Activated CD8-positive, alpha-beta memory T cell treated with anti-CD3 and anti-CD28 coated beads, Interleukin-2, amount 10 ng/mL, durations not matched to agents 7 days and 5 days (primary cell): ENCODE measurements around the gene EDA2R. TPM values are rescaled to one million over a fixed set of nuclear protein-coding genes. Genes with fewer than 3 reads are reported as not detected.

Experiments used
- ATAC-seq: fragments of 150-1000 bp; cut with Tn5 transposase; one replicate; pipeline ENCODE4 v1.10.0; 2021; ENCODE audit warnings: moderate library complexity
- CTCF ChIA-PET: fragments of 350-600 bp; sonication (Branson Sonifier 250); formaldehyde crosslinking; loops from one replicate; lab custom pipeline; 2021; ENCODE audit warnings: antibody characterized with exemption; lab: Charles Lee
- DNase-seq: peaks from one replicate; pipeline ENCODE4 v3.0.0-alpha.2; 2020
- H3K27ac Mint-ChIP-seq: one replicate; pipeline ENCODE4 v1.8.0; 2021; ENCODE audit warnings: mild to moderate bottlenecking, mixed read lengths
- H3K27me3 Mint-ChIP-seq: one replicate; pipeline ENCODE4 v1.8.0; 2021; ENCODE audit warnings: mixed read lengths
- H3K36me3 Mint-ChIP-seq: one replicate; pipeline ENCODE4 v1.8.0; 2021; ENCODE audit warnings: mild to moderate bottlenecking, mixed read lengths
- H3K4me1 Mint-ChIP-seq: one replicate; pipeline ENCODE4 v1.8.0; 2021; ENCODE audit warnings: mixed read lengths
- H3K4me3 Mint-ChIP-seq: one replicate; pipeline ENCODE4 v1.8.0; 2021; ENCODE audit warnings: mild to moderate bottlenecking, moderate library complexity, mixed read lengths
- H3K9me3 Mint-ChIP-seq: one replicate; pipeline ENCODE4 v1.8.0; 2022; ENCODE audit warnings: low read depth, mixed read lengths
- total RNA-seq, 2 experiments: library from RNA; stranded (reverse); gene quantifications; one replicate each; pipeline ENCODE4 v1.2.3, GENCODE V29; 2021

Gene EDA2R
- total RNA-seq, 2 experiments from 2014 or later = 3.6 to 5.4 TPM

DNA sequence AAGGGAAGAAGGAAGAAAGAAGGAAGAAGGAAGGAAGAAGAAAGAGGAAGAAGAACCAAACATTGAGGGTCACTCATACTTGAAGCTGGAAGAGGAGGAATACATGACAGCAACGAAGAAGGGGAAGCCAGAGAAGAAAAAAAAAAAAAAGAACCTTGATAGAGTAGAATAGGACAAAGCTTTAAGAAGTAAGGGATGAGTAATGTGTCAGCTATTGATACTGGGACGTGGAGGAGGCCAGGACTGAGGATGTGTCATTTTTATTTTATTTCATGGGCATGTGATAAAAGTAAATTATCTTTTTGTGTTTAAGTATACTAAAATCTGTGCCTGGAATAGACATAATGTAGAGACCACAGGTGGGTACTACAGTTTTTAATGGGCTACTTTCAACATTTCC, 6.4 kb downstream of the EDA2R start:
- CTCF ChIA-PET = no interaction called here
- DNase-seq = no peak
- H3K4me3 Mint-ChIP-seq = no peak overlapping the region
- no peak overlapping the region for H3K27ac Mint-ChIP-seq
- H3K4me1 Mint-ChIP-seq = peaks cover 7% of the 10 kb centered on the region
- H3K36me3 Mint-ChIP-seq = peaks cover 1% of the 10 kb centered on the region
- H3K9me3 Mint-ChIP-seq = no peaks in the 10 kb centered on the region
- no peaks in the 10 kb centered on the region for H3K27me3 Mint-ChIP-seq
- ATAC-seq = no peak

DNA sequence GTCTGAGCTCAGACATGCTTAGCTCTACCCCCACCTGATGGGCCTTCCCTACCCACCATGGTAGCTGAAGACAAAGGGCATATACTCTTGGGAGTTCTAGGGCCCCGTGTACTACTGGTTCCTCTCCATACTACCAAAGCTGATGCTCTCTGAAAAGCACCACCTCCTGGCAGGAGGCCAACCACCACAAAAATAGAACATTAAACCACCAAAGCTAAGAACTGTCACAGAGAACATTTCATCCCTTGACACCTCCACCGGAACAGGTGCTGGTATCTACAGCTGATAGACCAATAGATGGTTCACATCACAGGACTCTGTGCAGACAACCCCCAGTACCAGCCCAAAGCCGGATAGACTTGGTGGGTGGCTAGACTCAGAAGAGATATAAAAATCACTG, 13.4 kb downstream of the EDA2R start:
- Mint-ChIP-seq H3K27me3 (no peaks in the 10 kb centered on the region), H3K4me1 (peaks cover 2% of the 10 kb centered on the region), H3K4me3 (no peak overlapping the region), H3K9me3 (no peaks in the 10 kb centered on the region), H3K27ac (no peak overlapping the region), H3K36me3 (no peaks in the 10 kb centered on the region)
- DNase-seq (no peak), ATAC-seq (no peak)
- CTCF ChIA-PET = no interaction called here

DNA sequence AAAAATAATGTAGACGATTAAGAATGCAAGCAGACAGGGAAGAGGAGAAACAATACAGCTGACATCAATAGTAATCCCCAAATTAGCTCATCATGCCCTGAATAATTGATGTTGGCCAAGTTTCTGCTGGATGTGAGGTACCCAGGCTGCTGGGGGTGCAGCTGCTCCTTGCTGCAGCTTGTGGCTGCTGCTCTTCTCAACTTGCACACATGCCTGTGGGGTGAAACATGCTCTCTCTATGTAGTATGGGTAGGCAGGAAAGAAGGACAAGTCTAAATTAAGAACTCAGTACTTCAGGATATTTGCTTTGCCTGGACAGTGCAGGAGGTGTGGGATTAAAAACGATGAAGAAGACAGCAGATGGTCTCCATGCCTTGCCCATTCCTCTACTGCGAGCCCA, 16.7 kb downstream of the EDA2R start:
- no peaks in the 10 kb centered on the region for H3K4me1 Mint-ChIP-seq
- no peak overlapping the region for H3K4me3 Mint-ChIP-seq
- no peaks in the 10 kb centered on the region for H3K27me3 Mint-ChIP-seq
- no peak overlapping the region for H3K27ac Mint-ChIP-seq
- H3K36me3 Mint-ChIP-seq = no peaks in the 10 kb centered on the region
- ATAC-seq (no peak), DNase-seq (no peak)
- no peaks in the 10 kb centered on the region for H3K9me3 Mint-ChIP-seq
- CTCF ChIA-PET = no interaction called here

- H3K9me3 Mint-ChIP-seq = no peaks in the 10 kb centered on the region
- ATAC-seq = no peak
- no peak overlapping the region for H3K4me3 Mint-ChIP-seq
Observed at GRCh38 chrX:66616944-66617343, 21.9 kb downstream of the EDA2R start.

DNA sequence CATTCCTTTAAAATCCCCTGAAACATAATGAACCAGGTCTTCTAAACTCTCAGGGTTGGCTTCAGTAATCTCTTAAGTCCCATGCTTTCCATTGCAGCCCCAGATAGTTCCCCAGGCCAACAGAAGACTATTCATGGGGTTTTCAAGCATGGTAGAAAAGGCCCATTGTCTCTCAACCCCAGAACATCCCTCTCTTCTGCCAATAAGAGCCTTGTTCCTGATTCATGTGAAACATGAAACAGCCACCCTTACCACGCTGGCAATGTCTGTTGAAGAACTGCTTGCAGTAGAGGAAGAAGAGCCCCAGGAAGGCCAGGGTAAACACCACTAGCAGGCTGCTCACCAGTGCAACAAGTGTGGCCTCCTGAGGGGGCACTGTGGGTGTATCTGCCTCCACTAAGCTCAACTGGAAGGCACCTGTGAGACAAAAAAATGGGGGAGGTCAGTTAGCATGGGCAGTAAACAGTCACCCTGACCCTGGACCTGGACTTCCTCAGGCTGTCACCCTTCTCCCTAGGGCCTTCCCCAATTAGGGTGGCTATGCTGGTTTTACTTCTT, 36.4 kb downstream of the EDA2R start:
- Mint-ChIP-seq H3K4me3 (no peak overlapping the region), H3K27ac (no peak overlapping the region), H3K4me1 (no peaks in the 10 kb centered on the region), H3K36me3 (peaks cover 5% of the 10 kb centered on the region), H3K27me3 (no peaks in the 10 kb centered on the region), H3K9me3 (no peaks in the 10 kb centered on the region)
- CTCF ChIA-PET = no interaction called here
- ATAC-seq = no peak
- DNase-seq = no peak

More at GRCh38 chrX:66616944-66617343, 21.9 kb downstream of the EDA2R start:
- Mint-ChIP-seq H3K27me3 (no peaks in the 10 kb centered on the region), H3K27ac (no peak overlapping the region), H3K36me3 (no peaks in the 10 kb centered on the region), H3K4me1 (no peaks in the 10 kb centered on the region)
- no peak for DNase-seq
- CTCF ChIA-PET = no interaction called here

DNA sequence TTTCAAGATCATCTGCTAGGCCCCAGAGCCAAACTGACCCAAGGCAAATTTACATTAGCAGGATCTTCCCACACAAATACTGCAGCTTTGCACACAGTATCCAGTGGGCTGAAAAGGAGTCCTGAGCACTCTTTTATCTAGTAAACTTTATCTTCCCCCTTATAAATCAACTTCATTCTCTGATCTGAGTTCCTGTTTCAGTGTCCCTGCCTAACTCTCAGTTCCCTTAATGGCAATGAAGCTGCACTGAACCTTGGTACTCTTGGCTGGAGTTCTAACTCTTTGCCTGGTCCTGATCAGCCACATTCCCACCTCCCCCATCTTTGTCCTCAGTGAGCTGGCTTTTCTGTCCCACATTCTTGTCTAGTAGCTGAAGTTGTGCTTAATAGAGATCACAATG, 37.4 kb downstream of the EDA2R start:
- Mint-ChIP-seq H3K27me3 (no peaks in the 10 kb centered on the region), H3K36me3 (peaks cover 9% of the 10 kb centered on the region), H3K27ac (no peak overlapping the region), H3K4me1 (no peaks in the 10 kb centered on the region), H3K4me3 (no peak overlapping the region), H3K9me3 (no peaks in the 10 kb centered on the region)
- CTCF ChIA-PET = no interaction called here
- no peak for DNase-seq
- ATAC-seq = no peak

GRCh38 chrX:66579219-66579618, 59.7 kb downstream of the EDA2R start:
- no peaks in the 10 kb centered on the region for H3K4me1 Mint-ChIP-seq

GRCh38 chrX:66553973-66554372, 84.9 kb downstream of the EDA2R start:
- Mint-ChIP-seq H3K4me3 (no peak overlapping the region), H3K27me3 (no peaks in the 10 kb centered on the region), H3K36me3 (no peaks in the 10 kb centered on the region), H3K27ac (no peak overlapping the region), H3K9me3 (no peaks in the 10 kb centered on the region), H3K4me1 (no peaks in the 10 kb centered on the region)
- DNase-seq (no peak), ATAC-seq (no peak)
- CTCF ChIA-PET = no interaction called here

More at GRCh38 chrX:66579219-66579618, 59.7 kb downstream of the EDA2R start:
- ATAC-seq (no peak), DNase-seq (no peak)
- Mint-ChIP-seq H3K27me3 (no peaks in the 10 kb centered on the region), H3K9me3 (no peaks in the 10 kb centered on the region), H3K4me3 (no peak overlapping the region), H3K36me3 (no peaks in the 10 kb centered on the region), H3K27ac (no peak overlapping the region)
- CTCF ChIA-PET = no interaction called here

DNA sequence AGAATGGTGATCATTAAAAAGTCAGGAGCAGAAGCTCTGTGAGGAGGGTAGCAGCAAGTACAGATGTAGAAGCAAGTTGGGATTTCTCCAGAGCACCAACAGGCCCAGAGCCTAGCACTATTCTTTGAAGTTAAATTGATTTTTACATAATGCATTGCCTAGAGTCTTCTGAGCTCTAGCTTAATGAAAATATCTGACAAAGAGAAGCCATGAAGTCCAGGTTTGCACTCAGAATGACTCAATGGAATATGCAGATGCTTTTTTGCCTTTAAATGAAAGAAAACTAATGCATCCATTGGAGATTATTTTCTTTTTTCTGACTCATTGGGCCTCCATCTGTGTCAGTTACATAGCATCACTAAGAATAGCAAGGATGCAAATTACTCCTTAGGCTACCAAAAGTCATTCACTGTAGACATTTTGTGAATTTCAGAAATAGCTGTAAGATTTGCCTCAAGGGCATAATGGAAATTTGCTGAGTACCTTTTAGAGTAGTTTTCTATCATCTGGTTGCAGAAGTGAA, 91.0 kb downstream of the EDA2R start:
- H3K4me3 Mint-ChIP-seq = no peak overlapping the region
- H3K27me3 Mint-ChIP-seq = no peaks in the 10 kb centered on the region
- no peaks in the 10 kb centered on the region for H3K4me1 Mint-ChIP-seq
- DNase-seq = no peak
- ATAC-seq = no peak
- no peaks in the 10 kb centered on the region for H3K9me3 Mint-ChIP-seq
- CTCF ChIA-PET = no interaction called here
- H3K36me3 Mint-ChIP-seq = no peaks in the 10 kb centered on the region
- H3K27ac Mint-ChIP-seq = no peak overlapping the region
